ENCODE results near the gene DENND6A. TPM values are rescaled to one million over a fixed set of nuclear protein-coding genes. Genes with fewer than 3 reads are reported as not detected.

The DENND6A gene
- total and polyA plus RNA-seq, 2 experiments from 2014 or later = 10.6 to 13.8 TPM

DNA sequence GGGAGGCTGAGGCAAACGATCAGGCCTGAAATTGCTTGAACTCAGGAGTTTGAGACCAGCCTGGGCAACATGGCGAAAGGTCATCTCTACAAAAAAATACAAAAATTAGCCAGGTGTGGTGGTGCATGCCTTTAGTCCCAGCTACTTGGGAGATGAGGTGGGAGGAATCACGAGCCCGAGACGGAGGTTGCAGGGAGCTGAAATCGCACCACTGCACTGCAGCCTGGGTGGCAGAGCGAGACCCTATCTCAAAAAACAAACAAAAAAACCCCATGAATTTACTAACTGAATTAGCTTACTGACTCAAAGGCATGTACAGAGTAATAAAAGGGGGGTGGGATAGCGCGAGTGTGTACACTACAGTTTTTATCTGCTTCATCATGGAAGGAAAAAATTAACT is 115.1 kb downstream of the DENND6A start:
- no peaks in the 10 kb centered on the region for H3K4me1 ChIP-seq (ENCODE audit: low read depth)
- H3K4me3 ChIP-seq = no peak overlapping the region
- H3K27me3 ChIP-seq = no peaks in the 10 kb centered on the region
- no peak for DNase-seq (ENCODE audit: low read depth in 1 of 2, low spot score in 1 of 2)
- peaks cover 67% of the 10 kb centered on the region for H3K36me3 ChIP-seq
- H3K27ac ChIP-seq = no peak overlapping the region
- H3K9me3 ChIP-seq (ENCODE audit: low read depth) = no peaks in the 10 kb centered on the region
- TF ChIP-seq, protein P1, sequence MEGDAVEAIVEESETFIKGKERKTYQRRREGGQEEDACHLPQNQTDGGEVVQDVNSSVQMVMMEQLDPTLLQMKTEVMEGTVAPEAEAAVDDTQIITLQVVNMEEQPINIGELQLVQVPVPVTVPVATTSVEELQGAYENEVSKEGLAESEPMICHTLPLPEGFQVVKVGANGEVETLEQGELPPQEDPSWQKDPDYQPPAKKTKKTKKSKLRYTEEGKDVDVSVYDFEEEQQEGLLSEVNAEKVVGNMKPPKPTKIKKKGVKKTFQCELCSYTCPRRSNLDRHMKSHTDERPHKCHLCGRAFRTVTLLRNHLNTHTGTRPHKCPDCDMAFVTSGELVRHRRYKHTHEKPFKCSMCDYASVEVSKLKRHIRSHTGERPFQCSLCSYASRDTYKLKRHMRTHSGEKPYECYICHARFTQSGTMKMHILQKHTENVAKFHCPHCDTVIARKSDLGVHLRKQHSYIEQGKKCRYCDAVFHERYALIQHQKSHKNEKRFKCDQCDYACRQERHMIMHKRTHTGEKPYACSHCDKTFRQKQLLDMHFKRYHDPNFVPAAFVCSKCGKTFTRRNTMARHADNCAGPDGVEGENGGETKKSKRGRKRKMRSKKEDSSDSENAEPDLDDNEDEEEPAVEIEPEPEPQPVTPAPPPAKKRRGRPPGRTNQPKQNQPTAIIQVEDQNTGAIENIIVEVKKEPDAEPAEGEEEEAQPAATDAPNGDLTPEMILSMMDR (IDR thresholded peaks at IDR 0.05; ENCODE audit: low read depth, low read length) = no peak

- H3K27ac ChIP-seq = peak overlapping the region; percentile 58
- no peaks in the 10 kb centered on the region for H3K9me3 ChIP-seq (ENCODE audit: low read depth)
- H3K4me3 ChIP-seq = no peak overlapping the region
- no peaks in the 10 kb centered on the region for H3K27me3 ChIP-seq
- peaks cover 69% of the 10 kb centered on the region for H3K36me3 ChIP-seq
- TF ChIP-seq, protein P1 (IDR thresholded peaks at IDR 0.05; ENCODE audit: low read depth, low read length) = no peak
- H3K4me1 ChIP-seq (ENCODE audit: low read depth) = no peaks in the 10 kb centered on the region
- no peak for DNase-seq (ENCODE audit: low read depth in 1 of 2, low spot score in 1 of 2)
Observed at GRCh38 chr3:57575966-57576626, 116.8 kb downstream of the DENND6A start.

Other genes starting within 250 kb of the DENND6A start
- 0.53 and 0.57 TPM in 2 replicates for gene DNAH12, start 148.7 kb downstream of the DENND6A start, total RNA-seq
- gene DNAH12, start 148.7 kb downstream of the DENND6A start, polyA plus RNA-seq = 0.65 and 0.71 TPM in 2 replicates
- 7.4 and 10.2 TPM in 2 replicates for gene PDE12, start 136.8 kb downstream of the DENND6A start, total RNA-seq
- gene PDE12, start 136.8 kb downstream of the DENND6A start, polyA plus RNA-seq = 3.7 and 7.3 TPM in 2 replicates
- 70.7 and 86.2 TPM in 2 replicates for gene ARF4, start 95.7 kb downstream of the DENND6A start, total RNA-seq
- gene ARF4, start 95.7 kb downstream of the DENND6A start, polyA plus RNA-seq = 235 and 248 TPM in 2 replicates
- gene SLMAP, start 63.2 kb upstream of the DENND6A start, total RNA-seq = 35.8 and 45.2 TPM in 2 replicates
- 28.4 and 35.6 TPM in 2 replicates for gene SLMAP, start 63.2 kb upstream of the DENND6A start, polyA plus RNA-seq

Data from cardiac muscle cell (in vitro differentiated cells and primary cell).